Adrenal gland (tissue), 5 donors: ENCODE data around the gene PARG.
"Not testable (repeated sequence)": the region's sequence is repeated elsewhere in the genome, so short reads cannot be mapped to it uniquely, and the experiment has no call there.

ENCODE experiments used
- POLR2A ChIP-seq, 2 donors: fragments of 450-650 bp; IDR thresholded peaks; one replicate each; pipeline ENCODE4 v1.6.1; 2017; ENCODE audit warnings: antibody characterized with exemption in 2 of 2, mild to moderate bottlenecking in 2 of 2, moderate library complexity in 1 of 2
- TF ChIP-seq, protein P1 (sequence below), 6 experiments: fragments of 450-650 bp in 4 of 6; fragments of 200-600 bp in 2 of 6; sonication (generic) in 1 of 6; IDR thresholded peaks; 1 replicate in 5 of 6; 2 replicates in 1 of 6; pipeline versions ENCODE4 v1.5.1 to v1.8.0; 2016 to 2021; ENCODE audit warnings: antibody characterized with exemption in 6 of 6, mild to moderate bottlenecking in 2 of 6, moderate library complexity in 1 of 6
- donor health status: DM: no; HTN: no; CAD: no.

GRCh38 chr10:49908290-49909080, 33.3 kb downstream of the PARG start:
- TF ChIP-seq, protein P1, sequence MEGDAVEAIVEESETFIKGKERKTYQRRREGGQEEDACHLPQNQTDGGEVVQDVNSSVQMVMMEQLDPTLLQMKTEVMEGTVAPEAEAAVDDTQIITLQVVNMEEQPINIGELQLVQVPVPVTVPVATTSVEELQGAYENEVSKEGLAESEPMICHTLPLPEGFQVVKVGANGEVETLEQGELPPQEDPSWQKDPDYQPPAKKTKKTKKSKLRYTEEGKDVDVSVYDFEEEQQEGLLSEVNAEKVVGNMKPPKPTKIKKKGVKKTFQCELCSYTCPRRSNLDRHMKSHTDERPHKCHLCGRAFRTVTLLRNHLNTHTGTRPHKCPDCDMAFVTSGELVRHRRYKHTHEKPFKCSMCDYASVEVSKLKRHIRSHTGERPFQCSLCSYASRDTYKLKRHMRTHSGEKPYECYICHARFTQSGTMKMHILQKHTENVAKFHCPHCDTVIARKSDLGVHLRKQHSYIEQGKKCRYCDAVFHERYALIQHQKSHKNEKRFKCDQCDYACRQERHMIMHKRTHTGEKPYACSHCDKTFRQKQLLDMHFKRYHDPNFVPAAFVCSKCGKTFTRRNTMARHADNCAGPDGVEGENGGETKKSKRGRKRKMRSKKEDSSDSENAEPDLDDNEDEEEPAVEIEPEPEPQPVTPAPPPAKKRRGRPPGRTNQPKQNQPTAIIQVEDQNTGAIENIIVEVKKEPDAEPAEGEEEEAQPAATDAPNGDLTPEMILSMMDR (IDR thresholded peaks at IDR 0.05): not testable (repeated sequence)
- not testable (repeated sequence) for TF ChIP-seq POLR2A (IDR thresholded peaks at IDR 0.05)
